Activated T-cell treated with anti-CD3 and anti-CD28 coated beads for 1 hour (primary cell): Measurements from ENCODE around the gene ZNF169.
"Not testable (repeated sequence)": the region's sequence is repeated elsewhere in the genome, so short reads cannot be mapped to it uniquely, and the experiment has no call there.

ENCODE experiments used
- DNase-seq: peaks from one replicate; pipeline ENCODE4 v3.0.0-alpha.2; 2020; ENCODE audit warnings: low read depth

The ZNF169 gene

DNA sequence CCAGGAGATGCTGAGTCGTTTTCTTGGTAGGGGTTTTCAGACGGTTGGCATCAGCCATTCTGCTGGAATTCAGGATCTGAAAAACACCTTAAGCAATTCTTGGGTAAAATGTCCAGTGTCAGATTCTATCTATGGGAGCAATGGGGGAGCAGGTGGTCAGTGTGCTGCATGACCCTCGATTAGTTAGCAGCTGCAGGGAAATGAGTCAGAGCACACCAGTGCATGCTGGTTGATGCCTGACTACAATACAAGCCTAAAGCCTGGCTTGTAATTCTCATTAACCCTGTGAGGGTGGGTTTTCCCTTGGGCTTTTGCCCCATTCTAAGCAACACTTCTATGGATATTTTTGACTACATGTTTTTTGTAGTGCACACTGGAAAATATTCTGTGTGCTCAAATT is 89.7 kb downstream of the ZNF169 start:
- DNase-seq, result not testable (repeated sequence)
